WTC11 (cell line): ENCODE measurements around the gene CCL26. TPM values are rescaled to one million over a fixed set of nuclear protein-coding genes. Genes with fewer than 3 reads are reported as not detected.

Experiments
- ATAC-seq: fragments of 200-7000 bp; cut with Tn5 transposase; 2 replicates; pipeline ENCODE4 v1.10.0; 2021; ENCODE audit warnings: mild to moderate bottlenecking, moderate library complexity
- CTCF ChIA-PET: fragments of 300-600 bp; sonication (Branson Sonifier 250); formaldehyde crosslinking; loops from one replicate; lab custom pipeline; 2021; ENCODE audit warnings: antibody characterized with exemption; lab: Charles Lee
- POLR2A ChIA-PET: fragments of 350-600 bp; sonication (Branson Sonifier 250); formaldehyde crosslinking; loops from one replicate; lab custom pipeline; 2021; ENCODE audit warnings: antibody characterized with exemption; lab: Charles Lee
- DNase-seq: peaks from one replicate; pipeline ENCODE4 v3.0.0; 2021; ENCODE audit warnings: low spot score
- H3K27ac Mint-ChIP-seq: 2 replicates; pipeline ENCODE4 v1.8.0; 2021; ENCODE audit warnings: mixed read lengths
- H3K27me3 Mint-ChIP-seq: 2 replicates; pipeline ENCODE4 v1.8.0; 2021; ENCODE audit warnings: low read depth, mild to moderate bottlenecking, moderate library complexity, mixed read lengths
- H3K36me3 Mint-ChIP-seq: 2 replicates; pipeline ENCODE4 v1.8.0; 2021; ENCODE audit warnings: mixed read lengths
- H3K4me1 Mint-ChIP-seq: 2 replicates; pipeline ENCODE4 v1.8.0; 2022; ENCODE audit warnings: mixed read lengths
- H3K4me3 Mint-ChIP-seq: 2 replicates; pipeline ENCODE4 v1.8.0; 2021; ENCODE audit warnings: mild to moderate bottlenecking, moderate library complexity, mixed read lengths
- H3K9me3 Mint-ChIP-seq: 2 replicates; pipeline ENCODE4 v1.8.0; 2021; ENCODE audit warnings: mixed read lengths
- ATF2 ChIP-seq: sonication (generic); formaldehyde crosslinking; IDR thresholded peaks from 2 replicates; pipeline ENCODE4 v1.8.1; 2022; ENCODE audit warnings: low read depth, missing genetic modification reagents, borderline replicate concordance
- CREM ChIP-seq: sonication (generic); formaldehyde crosslinking; IDR thresholded peaks from 2 replicates; pipeline ENCODE4 v1.8.1; 2022; ENCODE audit warnings: mild to moderate bottlenecking, missing genetic modification reagents, moderate library complexity
- EMX1 ChIP-seq: fragments of 250-450 bp; sonication (Bioruptor Pico); IDR thresholded peaks from 2 replicates; pipeline ENCODE4 v1.8.0; 2021; ENCODE audit warnings: mild to moderate bottlenecking
- ERG ChIP-seq: fragments of 250-450 bp; sonication (Bioruptor Pico); IDR thresholded peaks from 2 replicates; pipeline ENCODE4 v1.8.0; 2021; ENCODE audit warnings: mild to moderate bottlenecking
- ESRRA ChIP-seq: sonication (generic); formaldehyde crosslinking; IDR thresholded peaks from 2 replicates; pipeline ENCODE4 v1.8.1; 2022; ENCODE audit warnings: mild to moderate bottlenecking, missing genetic modification reagents, borderline replicate concordance
- FOXK1 ChIP-seq: sonication (generic); formaldehyde crosslinking; IDR thresholded peaks from 2 replicates; pipeline ENCODE4 v1.8.0; 2022; ENCODE audit warnings: mild to moderate bottlenecking, moderate library complexity, missing genetic modification reagents
- HMGA2 ChIP-seq: fragments of 250-450 bp; sonication (Bioruptor Pico); IDR thresholded peaks from 2 replicates; pipeline ENCODE4 v1.4.0; 2021; ENCODE audit warnings: mild to moderate bottlenecking, moderate library complexity
- JAZF1 ChIP-seq: fragments of 250-450 bp; sonication (Bioruptor Pico); IDR thresholded peaks from 2 replicates; pipeline ENCODE4 v1.9.0; 2021; ENCODE audit warnings: moderate library complexity, mild to moderate bottlenecking, inconsistent platforms
- MLX ChIP-seq: sonication (generic); formaldehyde crosslinking; IDR thresholded peaks from 2 replicates; pipeline ENCODE4 v1.8.1; 2023; ENCODE audit warnings: mild to moderate bottlenecking, missing genetic modification reagents, moderate library complexity
- NFATC4 ChIP-seq: fragments of 250-450 bp; sonication (Bioruptor Pico); IDR thresholded peaks from 2 replicates; pipeline ENCODE4 v1.9.0; 2021; ENCODE audit warnings: mild to moderate bottlenecking
- NFE2L1 ChIP-seq: sonication (generic); formaldehyde crosslinking; IDR thresholded peaks from 2 replicates; pipeline ENCODE4 v1.8.1; 2023; ENCODE audit warnings: missing genetic modification reagents
- NFYB ChIP-seq: sonication (generic); formaldehyde crosslinking; conservative IDR thresholded peaks from 2 replicates; pipeline ENCODE4 v1.8.0; 2022; ENCODE audit warnings: low read depth, missing genetic modification reagents
- NR1H2 ChIP-seq: sonication (generic); formaldehyde crosslinking; IDR thresholded peaks from 2 replicates; pipeline ENCODE4 v1.9.0; 2021; ENCODE audit warnings: mild to moderate bottlenecking, moderate library complexity, missing genetic modification reagents
- OVOL2 ChIP-seq: fragments of 250-450 bp; sonication (Bioruptor Pico); IDR thresholded peaks from 2 replicates; pipeline ENCODE4 v1.9.0; 2021; ENCODE audit warnings: mild to moderate bottlenecking, borderline replicate concordance
- RELA ChIP-seq: sonication (generic); formaldehyde crosslinking; IDR thresholded peaks from 2 replicates; pipeline ENCODE4 v1.8.1; 2022; ENCODE audit warnings: missing genetic modification reagents, mild to moderate bottlenecking, borderline replicate concordance
- TEAD1 ChIP-seq: sonication (generic); formaldehyde crosslinking; IDR thresholded peaks from 2 replicates; pipeline ENCODE4 v1.8.0; 2022; ENCODE audit warnings: mild to moderate bottlenecking, missing genetic modification reagents
- USF2 ChIP-seq: sonication (generic); formaldehyde crosslinking; IDR thresholded peaks from 2 replicates; pipeline ENCODE4 v1.8.1; 2023; ENCODE audit warnings: mild to moderate bottlenecking, missing genetic modification reagents, moderate library complexity
- ZBTB21 ChIP-seq: sonication (generic); formaldehyde crosslinking; IDR thresholded peaks from 2 replicates; pipeline ENCODE4 v1.8.1; 2023; ENCODE audit warnings: mild to moderate bottlenecking, missing genetic modification reagents, borderline replicate concordance
- ZMAT4 ChIP-seq: fragments of 250-450 bp; sonication (Bioruptor Pico); IDR thresholded peaks from 2 replicates; pipeline ENCODE4 v1.9.0; 2021; ENCODE audit warnings: mild to moderate bottlenecking
- ZNF121 ChIP-seq: sonication (generic); formaldehyde crosslinking; IDR thresholded peaks from 2 replicates; pipeline ENCODE4 v1.8.0; 2023; ENCODE audit warnings: missing genetic modification reagents
- ZNF138 ChIP-seq: sonication (generic); formaldehyde crosslinking; conservative IDR thresholded peaks from 2 replicates; pipeline ENCODE4 v1.8.1; 2022; ENCODE audit warnings: mild to moderate bottlenecking, moderate library complexity, missing genetic modification reagents
- ZNF396 ChIP-seq: fragments of 250-450 bp; sonication (Bioruptor Pico); IDR thresholded peaks from 2 replicates; pipeline ENCODE4 v1.8.0; 2021; ENCODE audit warnings: mild to moderate bottlenecking, moderate library complexity, borderline replicate concordance
- total RNA-seq: library from RNA; stranded (reverse); gene quantifications from 3 replicates; pipeline ENCODE4 v1.2.3, GENCODE V29; 2021
- TF ChIP-seq, protein P1 (sequence below): sonication (generic); formaldehyde crosslinking; IDR thresholded peaks from 2 replicates; pipeline ENCODE4 v1.8.1; 2022; ENCODE audit warnings: mild to moderate bottlenecking, missing genetic modification reagents, moderate library complexity, borderline replicate concordance
- TF ChIP-seq, protein P2 (sequence below): sonication (generic); formaldehyde crosslinking; IDR thresholded peaks from 2 replicates; pipeline ENCODE4 v1.8.0; 2022; ENCODE audit warnings: mild to moderate bottlenecking, missing genetic modification reagents
- TF ChIP-seq, protein P3 (sequence below): sonication (generic); formaldehyde crosslinking; IDR thresholded peaks from 2 replicates; pipeline ENCODE4 v1.8.1; 2023; ENCODE audit warnings: mild to moderate bottlenecking, moderate library complexity, missing genetic modification reagents

The CCL26 gene
- total RNA-seq, 1 experiment from 2014 or later: 9.8 TPM

GRCh38 chr7:75798770-75799169 is 26.8 kb upstream of the CCL26 start:
- POLR2A ChIA-PET: interaction anchor here (0.7 kb wide), 1 partner anchor 74 kb away, joined by 3 read pairs; no protein-coding TSS in a partner anchor
- no peak for DNase-seq
- CTCF ChIA-PET: interaction anchor here (1.2 to 1.5 kb wide), 3 partner anchors 10 to 36 kb away, joined by 3 to 5 read pairs (median 3); no protein-coding TSS in a partner anchor
- Mint-ChIP-seq H3K4me1 (peaks cover 3% of the 10 kb centered on the region; the same call in 1 of the 2 replicates), H3K9me3 (no peaks in the 10 kb centered on the region), H3K36me3 (peaks cover 2% of the 10 kb centered on the region; the same call in 1 of the 2 replicates), H3K27me3 (no peaks in the 10 kb centered on the region; the same call in 1 of the 2 replicates), H3K4me3 (no peak overlapping the region)
- TF ChIP-seq, protein P1, sequence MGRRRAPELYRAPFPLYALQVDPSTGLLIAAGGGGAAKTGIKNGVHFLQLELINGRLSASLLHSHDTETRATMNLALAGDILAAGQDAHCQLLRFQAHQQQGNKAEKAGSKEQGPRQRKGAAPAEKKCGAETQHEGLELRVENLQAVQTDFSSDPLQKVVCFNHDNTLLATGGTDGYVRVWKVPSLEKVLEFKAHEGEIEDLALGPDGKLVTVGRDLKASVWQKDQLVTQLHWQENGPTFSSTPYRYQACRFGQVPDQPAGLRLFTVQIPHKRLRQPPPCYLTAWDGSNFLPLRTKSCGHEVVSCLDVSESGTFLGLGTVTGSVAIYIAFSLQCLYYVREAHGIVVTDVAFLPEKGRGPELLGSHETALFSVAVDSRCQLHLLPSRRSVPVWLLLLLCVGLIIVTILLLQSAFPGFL: no peak
- TF ChIP-seq HMGA2 (no peak), FOXK1 (CRISPR knock-in tag) (no peak), NR1H2 (CRISPR knock-in tag) (no peak), NFATC4 (no peak), ZNF396 (CRISPR knock-in tag) (no peak), EMX1 (no peak), NFYB (CRISPR knock-in tag) (no peak), ZBTB21 (CRISPR knock-in tag) (no peak), ESRRA (no peak), ATF2 (CRISPR knock-in tag) (no peak), ZNF138 (CRISPR knock-in tag) (no peak), JAZF1 (no peak), ZNF121 (no peak), USF2 (CRISPR knock-in tag) (no peak), ZMAT4 (no peak)
- TF ChIP-seq, protein P2, sequence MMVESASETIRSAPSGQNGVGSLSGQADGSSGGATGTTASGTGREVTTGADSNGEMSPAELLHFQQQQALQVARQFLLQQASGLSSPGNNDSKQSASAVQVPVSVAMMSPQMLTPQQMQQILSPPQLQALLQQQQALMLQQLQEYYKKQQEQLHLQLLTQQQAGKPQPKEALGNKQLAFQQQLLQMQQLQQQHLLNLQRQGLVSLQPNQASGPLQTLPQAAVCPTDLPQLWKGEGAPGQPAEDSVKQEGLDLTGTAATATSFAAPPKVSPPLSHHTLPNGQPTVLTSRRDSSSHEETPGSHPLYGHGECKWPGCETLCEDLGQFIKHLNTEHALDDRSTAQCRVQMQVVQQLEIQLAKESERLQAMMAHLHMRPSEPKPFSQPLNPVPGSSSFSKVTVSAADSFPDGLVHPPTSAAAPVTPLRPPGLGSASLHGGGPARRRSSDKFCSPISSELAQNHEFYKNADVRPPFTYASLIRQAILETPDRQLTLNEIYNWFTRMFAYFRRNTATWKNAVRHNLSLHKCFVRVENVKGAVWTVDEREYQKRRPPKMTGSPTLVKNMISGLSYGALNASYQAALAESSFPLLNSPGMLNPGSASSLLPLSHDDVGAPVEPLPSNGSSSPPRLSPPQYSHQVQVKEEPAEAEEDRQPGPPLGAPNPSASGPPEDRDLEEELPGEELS (CRISPR knock-in tag): no peak
- TF ChIP-seq, all 79 proteins: peak for 0
- ATAC-seq: no peak
- no peak overlapping the region for H3K27ac Mint-ChIP-seq

DNA sequence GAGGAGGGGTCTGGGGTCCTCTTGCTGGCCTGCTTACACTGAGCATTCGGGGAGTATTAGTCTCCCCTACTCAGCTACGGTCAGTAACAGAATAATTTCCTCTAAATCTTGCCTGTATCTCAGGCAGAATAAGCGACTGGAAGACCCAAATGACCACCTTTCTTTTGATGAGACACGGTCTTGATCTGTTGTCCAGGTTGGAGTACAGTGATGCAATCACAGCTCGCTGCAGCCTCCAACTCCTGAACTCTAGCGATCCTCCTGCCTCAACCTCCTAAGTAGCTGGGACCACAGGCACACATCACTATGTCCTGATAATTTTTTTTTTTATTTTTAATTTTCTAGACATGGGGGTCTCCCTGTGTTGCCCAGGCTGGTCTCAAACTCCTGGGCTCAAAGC is 24.4 kb upstream of the CCL26 start:
- Mint-ChIP-seq H3K27me3 (no peaks in the 10 kb centered on the region; the same call in 1 of the 2 replicates), H3K4me1 (peaks cover 3% of the 10 kb centered on the region; the same call in 1 of the 2 replicates), H3K36me3 (peaks cover 2% of the 10 kb centered on the region), H3K27ac (no peak overlapping the region), H3K9me3 (no peaks in the 10 kb centered on the region), H3K4me3 (no peak overlapping the region)
- ChIA-PET POLR2A (no interaction called here), CTCF (no interaction called here)
- ATAC-seq: no peak
- TF ChIP-seq RELA (CRISPR knock-in tag): no peak
- no peak for TF ChIP-seq JAZF1
- TF ChIP-seq MLX (CRISPR knock-in tag): no peak
- no peak for TF ChIP-seq OVOL2 (CRISPR knock-in tag)
- TF ChIP-seq, protein P3, sequence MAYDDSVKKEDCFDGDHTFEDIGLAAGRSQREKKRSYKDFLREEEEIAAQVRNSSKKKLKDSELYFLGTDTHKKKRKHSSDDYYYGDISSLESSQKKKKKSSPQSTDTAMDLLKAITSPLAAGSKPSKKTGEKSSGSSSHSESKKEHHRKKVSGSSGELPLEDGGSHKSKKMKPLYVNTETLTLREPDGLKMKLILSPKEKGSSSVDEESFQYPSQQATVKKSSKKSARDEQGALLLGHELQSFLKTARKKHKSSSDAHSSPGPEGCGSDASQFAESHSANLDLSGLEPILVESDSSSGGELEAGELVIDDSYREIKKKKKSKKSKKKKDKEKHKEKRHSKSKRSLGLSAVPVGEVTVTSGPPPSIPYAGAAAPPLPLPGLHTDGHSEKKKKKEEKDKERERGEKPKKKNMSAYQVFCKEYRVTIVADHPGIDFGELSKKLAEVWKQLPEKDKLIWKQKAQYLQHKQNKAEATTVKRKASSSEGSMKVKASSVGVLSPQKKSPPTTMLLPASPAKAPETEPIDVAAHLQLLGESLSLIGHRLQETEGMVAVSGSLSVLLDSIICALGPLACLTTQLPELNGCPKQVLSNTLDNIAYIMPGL (CRISPR knock-in tag): no peak
- TF ChIP-seq ERG (CRISPR knock-in tag): no peak
- no peak for TF ChIP-seq ZNF121
- TF ChIP-seq NFE2L1 (CRISPR knock-in tag): no peak
- no peak for TF ChIP-seq CREM (CRISPR knock-in tag)
- TF ChIP-seq TEAD1 (CRISPR knock-in tag): no peak
- no peak for DNase-seq
